ENCODE measurements around the gene NXPH1.

NXPH1 gene

GRCh38 chr7:8433477-8434289 is at the start of gene NXPH1:
Gene NXPH1 (plus strand): TSS chr7:8433609.
- no peak within 1 kb of the TSS for H3K27ac ChIP-seq
- DNase-seq (ENCODE audit: low read depth, low spot score): no peak

- H3K27ac ChIP-seq: no peak overlapping the region
- no peak for DNase-seq (ENCODE audit: low read depth, low spot score)
Measured at GRCh38 chr7:8384901-8385300, 48.5 kb upstream of the NXPH1 start.

- H3K27ac ChIP-seq: no peak overlapping the region
- no peak for DNase-seq (ENCODE audit: low read depth, low spot score)
Measured at GRCh38 chr7:8386926-8387550, 46.4 kb upstream of the NXPH1 start.

GRCh38 chr7:8387551-8388256 is 45.7 kb upstream of the NXPH1 start:
- H3K27ac ChIP-seq: no peak overlapping the region
- no peak for DNase-seq (ENCODE audit: low read depth, low spot score)

GRCh38 chr7:8388257-8388625 is 45.2 kb upstream of the NXPH1 start:
- H3K27ac ChIP-seq: no peak overlapping the region
- no peak for DNase-seq (ENCODE audit: low read depth, low spot score)

- no peak for DNase-seq (ENCODE audit: low read depth, low spot score)
- no peak overlapping the region for H3K27ac ChIP-seq
Measured at GRCh38 chr7:8389593-8390261, 43.7 kb upstream of the NXPH1 start.

- DNase-seq (ENCODE audit: low read depth, low spot score): no peak
- H3K27ac ChIP-seq: no peak overlapping the region
Measured at GRCh38 chr7:8390262-8390626, 43.2 kb upstream of the NXPH1 start.

GRCh38 chr7:8391353-8392062 is 41.9 kb upstream of the NXPH1 start:
- no peak for DNase-seq (ENCODE audit: low read depth, low spot score)
- H3K27ac ChIP-seq: no peak overlapping the region

- no peak for DNase-seq (ENCODE audit: low read depth, low spot score)
- no peak overlapping the region for H3K27ac ChIP-seq
Measured at GRCh38 chr7:8396294-8396693, 37.1 kb upstream of the NXPH1 start.

GRCh38 chr7:8408871-8409270 is 24.5 kb upstream of the NXPH1 start:
- H3K27ac ChIP-seq: no peak overlapping the region
- DNase-seq (ENCODE audit: low read depth, low spot score): no peak

- H3K27ac ChIP-seq: no peak overlapping the region
- no peak for DNase-seq (ENCODE audit: low read depth, low spot score)
Measured at GRCh38 chr7:8411103-8411502, 22.3 kb upstream of the NXPH1 start.

- no peak overlapping the region for H3K27ac ChIP-seq
Measured at GRCh38 chr7:8413600-8413999, 19.8 kb upstream of the NXPH1 start.

GRCh38 chr7:8418629-8419245 is 14.7 kb upstream of the NXPH1 start:
- no peak for DNase-seq (ENCODE audit: low read depth, low spot score)
- H3K27ac ChIP-seq: no peak overlapping the region

More at GRCh38 chr7:8413600-8413999, 19.8 kb upstream of the NXPH1 start:
- no peak for DNase-seq (ENCODE audit: low read depth, low spot score)

GRCh38 chr7:8422177-8422576 is 11.2 kb upstream of the NXPH1 start:
- no peak overlapping the region for H3K27ac ChIP-seq
- no peak for DNase-seq (ENCODE audit: low read depth, low spot score)

GRCh38 chr7:8423057-8423456 is 10.4 kb upstream of the NXPH1 start:
- DNase-seq (ENCODE audit: low read depth, low spot score): peak; percentile 43
- no peak overlapping the region for H3K27ac ChIP-seq

- no peak overlapping the region for H3K27ac ChIP-seq
- DNase-seq (ENCODE audit: low read depth, low spot score): no peak
Measured at GRCh38 chr7:8425223-8425622, 8.2 kb upstream of the NXPH1 start.

- no peak overlapping the region for H3K27ac ChIP-seq
- no peak for DNase-seq (ENCODE audit: low read depth, low spot score)
Measured at GRCh38 chr7:8430643-8431042, 2.8 kb upstream of the NXPH1 start.

- DNase-seq (ENCODE audit: low read depth, low spot score): no peak
- H3K27ac ChIP-seq: no peak overlapping the region
Measured at GRCh38 chr7:8434290-8435002, 1.0 kb downstream of the NXPH1 start.

- no peak overlapping the region for H3K27ac ChIP-seq
- DNase-seq (ENCODE audit: low read depth, low spot score): no peak
Measured at GRCh38 chr7:8435095-8435494, 1.7 kb downstream of the NXPH1 start.
